SH-SY5Y (cell line): ENCODE results near the gene COL18A1.

Experiments used
- GATA2 ChIP-seq: IDR thresholded peaks from 2 replicates; pipeline ENCODE4 v1.6.1; 2011; ENCODE audit warnings: mild to moderate bottlenecking, low read depth, low read length
- GATA3 ChIP-seq: IDR thresholded peaks from 2 replicates; pipeline ENCODE4 v1.6.1; 2011; ENCODE audit warnings: low read depth, mild to moderate bottlenecking, low read length, moderate library complexity

COL18A1 gene

GRCh38 chr21:45513741-45514310 is 108.9 kb downstream of the COL18A1 start:
- TF ChIP-seq GATA2 (no peak), GATA3 (no peak)

GRCh38 chr21:45514311-45515021 is 109.5 kb downstream of the COL18A1 start:
- TF ChIP-seq GATA3 (no peak), GATA2 (no peak)

DNA sequence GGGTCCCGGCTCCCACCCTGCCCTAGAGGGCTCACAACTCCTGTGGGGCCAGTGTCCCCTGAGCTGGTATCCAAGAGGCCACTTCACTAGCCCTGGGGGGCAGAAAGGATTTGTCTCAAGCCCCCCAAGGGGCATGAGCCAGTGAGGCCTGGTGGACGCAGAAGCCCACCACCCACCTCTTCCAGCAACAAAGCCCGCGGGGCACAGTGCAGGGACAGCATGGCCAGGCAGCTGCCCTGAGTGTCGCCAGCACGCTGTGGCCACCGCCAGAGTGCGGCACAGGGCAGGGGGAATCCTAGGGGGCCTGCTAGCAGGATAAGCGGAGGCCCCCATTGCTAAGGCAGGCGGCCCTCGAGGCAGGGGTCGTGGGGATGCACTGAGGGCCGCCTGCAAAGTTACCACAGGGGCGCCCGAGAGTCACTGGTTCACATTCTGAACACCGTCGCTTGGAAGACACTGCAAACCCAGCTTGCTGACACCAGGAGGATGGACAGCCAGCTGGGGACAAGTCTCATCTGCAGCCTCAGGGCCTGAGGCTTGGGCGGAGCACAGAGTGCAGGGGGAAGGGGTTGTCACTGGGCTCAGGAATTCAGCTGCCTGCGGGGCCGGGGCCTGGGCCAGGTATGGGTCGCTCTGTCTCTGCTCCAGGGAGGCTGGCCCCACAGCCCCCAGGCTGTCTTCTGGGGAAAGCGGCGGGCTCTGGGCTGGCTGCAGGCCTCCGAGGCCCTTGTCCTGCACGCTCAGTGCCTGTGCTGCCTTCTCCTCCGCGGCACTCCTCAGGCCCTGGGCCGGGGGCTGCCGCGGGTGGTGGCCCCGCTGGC is 110.5 kb downstream of the COL18A1 start:
- TF ChIP-seq GATA3 (no peak), GATA2 (no peak)

DNA sequence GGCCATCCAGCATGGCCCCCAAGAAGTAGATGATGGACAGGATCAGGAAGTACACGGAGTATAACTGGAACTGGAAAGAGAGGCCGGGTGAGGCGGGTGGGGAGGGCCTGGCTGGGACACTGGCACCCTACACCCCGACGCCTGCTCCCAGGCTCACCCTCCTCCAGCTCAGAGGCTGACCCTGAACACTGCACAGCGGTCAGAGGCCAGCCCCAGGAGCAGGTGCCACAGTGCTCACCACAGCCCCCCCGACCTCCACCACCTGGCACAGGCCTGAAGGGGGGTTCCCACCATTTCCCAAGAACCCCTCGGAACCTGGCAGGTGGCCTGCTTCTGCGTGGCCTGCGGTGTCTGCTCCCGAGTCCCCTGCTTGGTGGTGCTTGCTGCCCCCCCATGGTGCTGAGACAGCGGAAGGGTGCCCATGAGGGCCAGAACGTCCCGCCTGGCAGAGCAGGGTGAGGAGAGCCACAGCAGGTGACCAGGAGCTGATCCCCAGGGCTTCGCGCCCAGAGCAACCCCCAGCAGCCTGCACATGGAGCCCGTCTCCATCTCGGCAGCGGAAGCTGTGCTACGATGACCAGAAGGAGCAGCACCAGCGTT is 111.2 kb downstream of the COL18A1 start:
- TF ChIP-seq GATA3: no peak
- no peak for TF ChIP-seq GATA2

GRCh38 chr21:45516671-45517151 is 111.7 kb downstream of the COL18A1 start:
- TF ChIP-seq GATA3: no peak
- no peak for TF ChIP-seq GATA2

DNA sequence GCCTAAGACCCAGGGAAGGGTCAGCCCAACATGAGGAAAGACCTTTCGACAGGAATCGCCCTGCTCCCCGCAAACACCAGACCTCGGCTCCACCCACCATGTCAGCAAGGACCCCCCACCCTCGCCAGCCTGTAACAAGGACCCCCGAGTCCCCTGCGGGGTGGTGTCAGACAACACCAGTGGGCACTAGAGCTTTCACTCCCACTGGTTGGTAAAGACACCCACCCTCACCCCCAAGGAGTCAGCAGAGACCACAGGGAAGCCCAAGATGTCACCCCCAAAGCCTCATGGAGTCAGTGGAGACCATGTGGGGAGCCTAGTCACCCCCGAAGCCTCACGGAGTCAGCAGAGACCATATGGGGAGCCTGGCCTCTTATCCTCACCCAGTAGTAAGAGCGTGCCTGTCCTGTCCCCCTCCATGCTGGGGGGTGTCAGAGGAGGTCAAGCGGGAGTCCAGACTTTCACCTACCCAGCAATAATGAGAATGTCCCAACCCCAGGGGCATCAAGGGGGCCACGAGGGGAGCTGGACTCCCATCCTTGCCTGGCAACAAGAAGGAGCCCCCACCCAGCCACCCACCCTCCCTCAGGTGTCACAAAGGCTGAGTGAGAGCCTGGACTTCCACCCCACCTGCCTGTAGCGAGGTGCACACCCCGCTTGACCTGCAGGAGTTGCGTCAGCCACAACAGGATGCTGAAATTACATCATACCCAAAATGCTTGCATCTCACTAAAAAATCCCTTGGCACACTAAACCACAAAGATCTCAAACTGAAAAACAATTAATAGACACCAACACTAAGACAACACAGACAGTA is 112.5 kb downstream of the COL18A1 start:
- TF ChIP-seq GATA3 (no peak), GATA2 (no peak)

GRCh38 chr21:45518742-45519141 is 113.8 kb downstream of the COL18A1 start:
- TF ChIP-seq GATA2 (no peak), GATA3 (no peak)

GRCh38 chr21:45519182-45519581 is 114.2 kb downstream of the COL18A1 start:
- TF ChIP-seq GATA2: no peak

DNA sequence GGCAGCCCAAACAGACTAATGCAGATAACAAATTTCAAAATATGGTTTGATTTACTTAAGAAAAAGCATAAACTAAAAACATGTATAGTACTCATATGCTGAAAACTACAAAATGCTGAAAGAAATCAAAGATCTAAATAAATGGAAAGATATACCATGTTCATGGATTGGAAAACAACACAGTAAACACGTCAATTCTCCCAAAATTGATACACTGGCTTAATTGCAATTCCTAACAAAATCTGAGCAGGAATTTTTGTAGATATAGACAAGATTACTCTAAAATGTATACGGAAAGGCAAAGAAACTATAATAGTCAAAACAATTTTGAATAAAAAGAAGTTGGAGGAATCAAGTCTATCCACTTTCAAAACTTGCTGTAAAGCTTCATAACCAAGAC is 116.3 kb downstream of the COL18A1 start:
- no peak for TF ChIP-seq GATA2
- no peak for TF ChIP-seq GATA3

DNA sequence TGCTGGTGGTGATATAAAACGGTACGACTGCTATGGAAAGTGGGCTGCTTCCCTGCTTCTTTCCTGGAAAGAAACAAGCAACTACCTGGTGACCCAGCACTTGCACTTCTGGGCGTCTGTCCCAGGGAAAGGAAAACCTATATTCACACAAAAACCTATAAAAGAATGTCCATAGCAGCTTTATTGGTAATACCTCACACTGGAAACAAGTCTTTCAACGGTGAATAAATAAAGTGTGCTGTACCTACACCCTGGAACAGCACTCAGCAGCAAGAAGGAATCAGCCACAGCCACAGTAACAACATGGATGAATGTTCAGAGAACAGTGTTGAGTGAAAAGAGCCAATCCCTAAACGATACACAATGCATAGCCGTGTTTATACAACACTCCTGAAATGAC is 117.4 kb downstream of the COL18A1 start:
- TF ChIP-seq GATA2 (no peak), GATA3 (no peak)

DNA sequence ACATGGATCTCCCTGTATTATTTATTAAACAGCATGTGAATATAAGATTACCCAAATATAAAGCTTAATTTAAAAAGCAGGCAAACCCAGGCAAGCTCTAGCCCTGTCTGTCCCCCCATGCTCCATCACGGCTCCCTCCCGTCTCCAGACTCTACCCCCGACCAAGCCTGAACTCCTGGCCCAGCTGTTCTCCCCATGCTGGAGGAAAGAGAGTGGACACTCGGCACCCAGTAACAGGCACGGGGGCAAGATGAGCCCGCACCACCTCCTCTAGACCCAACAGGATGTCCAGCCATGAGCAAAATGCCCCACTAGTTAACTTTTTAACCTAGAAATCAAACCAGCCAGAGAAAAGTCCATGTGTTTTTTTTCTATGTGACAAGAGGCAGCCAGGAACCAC is 118.0 kb downstream of the COL18A1 start:
- TF ChIP-seq GATA2 (no peak), GATA3 (no peak)

DNA sequence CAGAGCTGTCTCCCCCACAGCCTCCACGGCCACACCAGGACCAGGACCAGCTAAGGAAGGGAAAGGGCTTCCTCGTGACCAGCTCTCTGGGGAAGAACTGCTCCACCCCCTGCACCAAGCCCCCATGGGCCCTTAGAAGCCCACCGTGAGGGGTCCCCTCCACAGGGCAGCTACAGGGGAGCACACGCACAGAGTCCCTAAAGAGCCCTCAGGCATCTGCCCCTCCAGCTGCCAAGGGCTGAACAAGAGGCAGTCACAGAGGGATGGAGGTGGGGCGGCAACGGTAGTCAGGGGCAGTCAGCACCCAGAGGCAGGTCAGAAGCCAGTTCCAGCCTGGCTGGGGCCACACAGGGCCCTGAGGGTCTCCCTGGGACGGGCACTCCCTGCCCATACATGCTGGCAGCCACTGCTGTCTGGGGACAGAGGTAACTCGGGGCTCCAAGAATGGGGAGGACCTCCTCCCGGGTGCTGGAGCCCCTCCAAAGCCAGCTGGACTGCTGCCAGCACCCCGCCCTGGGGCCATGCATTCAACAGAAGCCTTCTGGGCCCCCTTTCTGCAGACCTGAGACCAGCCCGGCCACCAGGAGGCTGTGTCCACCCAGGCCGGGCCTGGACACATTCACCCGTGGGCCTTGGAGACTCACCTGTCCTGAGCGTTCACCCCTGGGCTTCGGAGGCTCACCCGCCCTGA is 118.6 kb downstream of the COL18A1 start:
- TF ChIP-seq GATA3 (no peak), GATA2 (no peak)

GRCh38 chr21:45524756-45525152 is 119.8 kb downstream of the COL18A1 start:
- TF ChIP-seq GATA2 (no peak), GATA3 (no peak)
